Kidney (tissue), 14 donors: ENCODE measurements around the gene LGALS3BP. TPM values are rescaled to one million over a fixed set of nuclear protein-coding genes. Genes with fewer than 3 reads are reported as not detected.

Experiments
- DNase-seq, 5 donors: peaks; one replicate each; pipeline ENCODE4 v3.0.0-alpha.2; 2013 to 2020
- FAIRE-seq: peaks from 2 replicates; lab custom pipeline; 2012; peaks lifted over from hg19 to GRCh38; lab: Jason Lieb, UNC
- H3K27ac ChIP-seq, 2 donors: one replicate each; pipeline ENCODE4 v1.7.0; 2013; ENCODE audit warnings: low read depth in 2 of 2, low read length in 2 of 2, inconsistent platforms in 1 of 2
- H3K27me3 ChIP-seq: one replicate; pipeline ENCODE4 v1.7.1; 2013; ENCODE audit warnings: low read length, inconsistent platforms; ENCODE audit not compliant: control insufficient read depth, insufficient read depth
- H3K36me3 ChIP-seq, 3 donors: one replicate each; pipeline versions ENCODE4 v1.7.0 to v1.7.1; 2013; ENCODE audit warnings: low read length in 3 of 3, control low read depth in 1 of 3, inconsistent platforms in 1 of 3; ENCODE audit not compliant: insufficient read depth in 3 of 3, control insufficient read depth in 2 of 3
- H3K4me1 ChIP-seq, 3 donors: one replicate each; pipeline versions ENCODE4 v1.7.0 to v1.7.1; 2013; ENCODE audit warnings: low read length in 3 of 3, inconsistent platforms in 1 of 3, low read depth in 1 of 3; ENCODE audit not compliant: control insufficient read depth in 2 of 3, insufficient read depth in 2 of 3
- H3K4me3 ChIP-seq, 3 donors: one replicate each; pipeline versions ENCODE4 v1.7.0 to v1.8.1; 2013; ENCODE audit warnings: low read length in 3 of 3, control low read depth in 1 of 3, inconsistent platforms in 1 of 3
- H3K9ac ChIP-seq, 3 donors: one replicate each; pipeline versions ENCODE4 v1.7.0 to v1.7.1; 2013; ENCODE audit warnings: low read length in 3 of 3, control low read depth in 1 of 3, inconsistent platforms in 1 of 3
- H3K9me3 ChIP-seq, 3 donors: one replicate each; pipeline versions ENCODE4 v1.7.0 to v1.7.1; 2013; ENCODE audit warnings: low read length in 3 of 3, control low read depth in 1 of 3, inconsistent platforms in 1 of 3; ENCODE audit not compliant: control insufficient read depth in 2 of 3, insufficient read depth in 1 of 3
- intact Hi-C: fragments of 100-400 bp; cut with DNase I; formaldehyde crosslinking; loops from one replicate; pipeline ENCODE4 v1.11.1; 2022
- polyA plus RNA-seq: library from polyadenylated mRNA; stranded (reverse); fragments of 350-450 nt; fragmentation: Illumina TruSeq; extraction: RNeasy Lipid Tissue Mini Kit (QIAGEN cat#74804); gene quantifications from one replicate; pipeline ENCODE4 v1.2.3, GENCODE V29; 2014; ENCODE audit warnings: low read depth, low replicate concordance; ENCODE audit not compliant: insufficient read depth
- total RNA-seq: library from RNA; stranded (reverse); fragmentation: NEBNext Ultra II Directional; extraction: Animal tissue kit (Norgen Biotek cat#: 25700); gene quantifications from one replicate; pipeline ENCODE4 v1.2.1, GENCODE V29; 2021
- TF ChIP-seq, protein P1 (sequence below): IDR thresholded peaks from 3 replicates; pipeline ENCODE4 v1.5.1; 2012; ENCODE audit warnings: mild to moderate bottlenecking, moderate library complexity, borderline replicate concordance; ENCODE audit not compliant: insufficient read depth; ENCODE audit errors: extremely low read depth
- donor health status: control.
- donor health status: control.
- donor health status: control.
- donor health status: control.
- donor health status: control.
- donor health status: DM: yes; HTN: yes; CAD: no.
- donor health status: Normal renal cell carcinoma (clear cell type).

The LGALS3BP gene
- total and polyA plus RNA-seq, 2 donors from 2014 or later: 240 to 310 TPM

- Histone ChIP-seq H3K9me3 (no peaks in the 10 kb centered on the region), H3K27ac (no peak overlapping the region), H3K9ac (no peak overlapping the region), H3K27me3 (no peaks in the 10 kb centered on the region), H3K4me1 (peaks cover 0 to 23% (median 14%) of the 10 kb centered on the region in 3 donors), H3K36me3 (no peaks in the 10 kb centered on the region), H3K4me3 (no peak overlapping the region)
- DNase-seq: no peak
- TF ChIP-seq, protein P1, sequence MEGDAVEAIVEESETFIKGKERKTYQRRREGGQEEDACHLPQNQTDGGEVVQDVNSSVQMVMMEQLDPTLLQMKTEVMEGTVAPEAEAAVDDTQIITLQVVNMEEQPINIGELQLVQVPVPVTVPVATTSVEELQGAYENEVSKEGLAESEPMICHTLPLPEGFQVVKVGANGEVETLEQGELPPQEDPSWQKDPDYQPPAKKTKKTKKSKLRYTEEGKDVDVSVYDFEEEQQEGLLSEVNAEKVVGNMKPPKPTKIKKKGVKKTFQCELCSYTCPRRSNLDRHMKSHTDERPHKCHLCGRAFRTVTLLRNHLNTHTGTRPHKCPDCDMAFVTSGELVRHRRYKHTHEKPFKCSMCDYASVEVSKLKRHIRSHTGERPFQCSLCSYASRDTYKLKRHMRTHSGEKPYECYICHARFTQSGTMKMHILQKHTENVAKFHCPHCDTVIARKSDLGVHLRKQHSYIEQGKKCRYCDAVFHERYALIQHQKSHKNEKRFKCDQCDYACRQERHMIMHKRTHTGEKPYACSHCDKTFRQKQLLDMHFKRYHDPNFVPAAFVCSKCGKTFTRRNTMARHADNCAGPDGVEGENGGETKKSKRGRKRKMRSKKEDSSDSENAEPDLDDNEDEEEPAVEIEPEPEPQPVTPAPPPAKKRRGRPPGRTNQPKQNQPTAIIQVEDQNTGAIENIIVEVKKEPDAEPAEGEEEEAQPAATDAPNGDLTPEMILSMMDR: no peak
- FAIRE-seq: no peak
- intact Hi-C loops: no loop called here
Observed at GRCh38 chr17:79011451-79012147, 31.9 kb upstream of the LGALS3BP start.

GRCh38 chr17:79010304-79010646 is 30.6 kb upstream of the LGALS3BP start:
- Histone ChIP-seq H3K9me3 (no peaks in the 10 kb centered on the region), H3K27ac (no peak overlapping the region), H3K4me1 (peaks cover 0 to 34% (median 17%) of the 10 kb centered on the region in 3 donors), H3K36me3 (no peaks in the 10 kb centered on the region), H3K27me3 (no peaks in the 10 kb centered on the region), H3K9ac (peak overlapping the region in 2 of 3 donors; percentile 80 to 93), H3K4me3 (peak overlapping the region; percentile 58 to 81 (median 79))
- TF ChIP-seq, protein P1: no peak
- intact Hi-C loops: no loop called here
- DNase-seq: peak in 1 of 5 donors; percentile 66
- no peak for FAIRE-seq

GRCh38 chr17:79009397-79010303 is 29.9 kb upstream of the LGALS3BP start, which contains the start of gene CANT1:
Gene CANT1, minus strand, starts transcription at chr17:79009764. Its CDS starts 12,142 bp downstream, at chr17:78997622.
- Histone ChIP-seq H3K27me3 (no peaks in the 10 kb centered on the region), H3K27ac (peak within 1 kb of the TSS; percentile 71 to 79), H3K4me1 (peaks cover 0 to 36% (median 18%) of the 10 kb centered on the region in 3 donors), H3K36me3 (no peaks in the 10 kb centered on the region), H3K4me3 (peak within 1 kb of the TSS; percentile 84 to 96 (median 96)), H3K9ac (peak within 1 kb of the TSS; percentile 77 to 99 (median 97)), H3K9me3 (no peaks in the 10 kb centered on the region)
- intact Hi-C loops: no loop called here
- TF ChIP-seq, protein P1: no peak
- DNase-seq (peak; percentile 88 to 97 (median 95)), FAIRE-seq (no peak)
